HEK293 (cell line): ENCODE measurements around the gene CLASP1.

Experiments used
- CTCF ChIA-PET: fragments of 350-600 bp; formaldehyde crosslinking; extraction: SDS; loops from one replicate; lab custom pipeline; 2021; ENCODE audit warnings: antibody characterized with exemption; lab: Yijun Ruan, JAX
- POLR2A ChIA-PET: fragments of 300-600 bp; formaldehyde crosslinking; extraction: SDS; loops from one replicate; lab custom pipeline; 2020; ENCODE audit warnings: antibody characterized with exemption, inconsistent platforms; lab: Yijun Ruan, JAX
- H3K27ac ChIP-seq: fragments of 200-500 bp; sonication (Bioruptor generic); 2 replicates; pipeline ENCODE4 v1.5.1; 2014; ENCODE audit warnings: low read depth, low read length, control low read depth, inconsistent platforms; ENCODE audit errors: extremely low read depth
- H3K36me3 ChIP-seq, 2 experiments: fragments of 200-500 bp in 1 of 2; sonication (Bioruptor generic) in 1 of 2; 1 replicate in 1 of 2; 2 replicates in 1 of 2; pipeline ENCODE4 v1.5.1; 2014 to 2017; ENCODE audit warnings: inconsistent platforms in 2 of 2, low read length in 2 of 2; ENCODE audit not compliant: control insufficient read depth in 2 of 2, insufficient read depth in 1 of 2
- H3K4me1 ChIP-seq: fragments of 200-500 bp; sonication (Bioruptor generic); 2 replicates; pipeline ENCODE4 v1.5.1; 2014; ENCODE audit warnings: mild to moderate bottlenecking, low read length, inconsistent platforms; ENCODE audit not compliant: control insufficient read depth, insufficient read depth
- H3K4me3 ChIP-seq: 2 replicates; pipeline ENCODE4 v1.5.1; 2011; ENCODE audit warnings: low read depth, mild to moderate bottlenecking, control low read depth, low read length, moderate library complexity
- H3K9me3 ChIP-seq: fragments of 200-500 bp; sonication (Bioruptor generic); 2 replicates; pipeline ENCODE4 v1.5.1; 2014; ENCODE audit warnings: low read depth, low read length, inconsistent platforms; ENCODE audit not compliant: control insufficient read depth, insufficient read depth
- IKZF3 ChIP-seq: fragments of 450-650 bp; IDR thresholded peaks from 2 replicates; pipeline ENCODE4 v1.5.0; 2018; ENCODE audit warnings: missing biosample characterization, mild to moderate bottlenecking, missing genetic modification characterization, moderate library complexity
- KLF16 ChIP-seq: fragments of 450-650 bp; formaldehyde crosslinking; IDR thresholded peaks from 2 replicates; pipeline ENCODE4 v1.5.1; 2017; ENCODE audit warnings: missing biosample characterization, missing genetic modification characterization
- PRDM10 ChIP-seq: fragments of 450-650 bp; formaldehyde crosslinking; IDR thresholded peaks from 2 replicates; pipeline ENCODE4 v1.5.1; 2016; ENCODE audit warnings: missing biosample characterization, missing genetic modification characterization
- ZNF155 ChIP-seq: fragments of 450-650 bp; formaldehyde crosslinking; IDR thresholded peaks from 2 replicates; pipeline ENCODE4 v1.5.1; 2016; ENCODE audit warnings: missing biosample characterization, missing genetic modification characterization
- ZNF16 ChIP-seq: fragments of 450-650 bp; formaldehyde crosslinking; IDR thresholded peaks from 2 replicates; pipeline ENCODE4 v1.5.1; 2016; ENCODE audit warnings: low read depth, missing biosample characterization, missing genetic modification characterization
- ZNF211 ChIP-seq: fragments of 450-650 bp; formaldehyde crosslinking; IDR thresholded peaks from 2 replicates; pipeline ENCODE4 v1.5.1; 2016; ENCODE audit warnings: low read depth, missing biosample characterization, missing genetic modification characterization
- ZNF214 ChIP-seq: fragments of 450-650 bp; formaldehyde crosslinking; IDR thresholded peaks from 2 replicates; pipeline ENCODE4 v1.5.1; 2017; ENCODE audit warnings: missing biosample characterization, mild to moderate bottlenecking, missing genetic modification characterization, borderline replicate concordance
- ZNF223 ChIP-seq: fragments of 450-650 bp; formaldehyde crosslinking; IDR thresholded peaks from 2 replicates; pipeline ENCODE4 v1.5.1; 2016; ENCODE audit warnings: missing biosample characterization, missing genetic modification characterization
- ZNF354C ChIP-seq: fragments of 450-650 bp; formaldehyde crosslinking; IDR thresholded peaks from 2 replicates; pipeline ENCODE4 v1.5.1; 2016; ENCODE audit warnings: missing biosample characterization, missing genetic modification characterization, low read depth, borderline replicate concordance
- ZNF37A ChIP-seq: fragments of 450-650 bp; IDR thresholded peaks from 2 replicates; pipeline ENCODE4 v1.5.1; 2018; ENCODE audit warnings: missing biosample characterization, missing genetic modification characterization
- ZNF48 ChIP-seq: fragments of 450-650 bp; formaldehyde crosslinking; IDR thresholded peaks from 2 replicates; pipeline ENCODE4 v1.5.1; 2016; ENCODE audit warnings: missing biosample characterization, missing genetic modification characterization
- ZNF514 ChIP-seq: fragments of 450-650 bp; formaldehyde crosslinking; IDR thresholded peaks from 2 replicates; pipeline ENCODE4 v1.5.1; 2016; ENCODE audit warnings: missing biosample characterization, missing genetic modification characterization
- ZNF571 ChIP-seq: fragments of 450-650 bp; formaldehyde crosslinking; IDR thresholded peaks from 2 replicates; pipeline ENCODE4 v1.5.0; 2017; ENCODE audit warnings: missing biosample characterization, missing genetic modification characterization
- ZNF585B ChIP-seq: fragments of 450-650 bp; formaldehyde crosslinking; IDR thresholded peaks from 2 replicates; pipeline ENCODE4 v1.5.1; 2016; ENCODE audit warnings: missing biosample characterization, missing genetic modification characterization
- ZNF600 ChIP-seq: fragments of 450-650 bp; formaldehyde crosslinking; IDR thresholded peaks from 2 replicates; pipeline ENCODE4 v1.5.1; 2016; ENCODE audit warnings: missing biosample characterization, missing genetic modification characterization
- ZNF664 ChIP-seq: fragments of 450-650 bp; formaldehyde crosslinking; IDR thresholded peaks from 2 replicates; pipeline ENCODE4 v1.5.1; 2016; ENCODE audit warnings: missing biosample characterization, missing genetic modification characterization
- ZNF692 ChIP-seq: fragments of 450-650 bp; formaldehyde crosslinking; IDR thresholded peaks from 2 replicates; pipeline ENCODE4 v1.5.1; 2016; ENCODE audit warnings: missing biosample characterization, missing genetic modification characterization
- ZNF76 ChIP-seq: fragments of 450-650 bp; formaldehyde crosslinking; IDR thresholded peaks from 2 replicates; pipeline ENCODE4; 2016; ENCODE audit warnings: low read depth, missing biosample characterization, missing genetic modification characterization, borderline replicate concordance
- ZNF777 ChIP-seq: fragments of 450-650 bp; formaldehyde crosslinking; IDR thresholded peaks from 2 replicates; pipeline ENCODE4 v1.5.1; 2017; ENCODE audit warnings: missing biosample characterization, missing genetic modification characterization, borderline replicate concordance
- TF ChIP-seq, protein P1 (sequence below): fragments of 450-650 bp; formaldehyde crosslinking; IDR thresholded peaks from 2 replicates; pipeline ENCODE4; 2016; ENCODE audit warnings: missing biosample characterization, missing genetic modification characterization
- TF ChIP-seq, protein P2 (sequence below): fragments of 450-650 bp; formaldehyde crosslinking; IDR thresholded peaks from 2 replicates; pipeline ENCODE4 v1.5.1; 2016; ENCODE audit warnings: missing biosample characterization, missing genetic modification characterization, low read depth

The CLASP1 gene

DNA sequence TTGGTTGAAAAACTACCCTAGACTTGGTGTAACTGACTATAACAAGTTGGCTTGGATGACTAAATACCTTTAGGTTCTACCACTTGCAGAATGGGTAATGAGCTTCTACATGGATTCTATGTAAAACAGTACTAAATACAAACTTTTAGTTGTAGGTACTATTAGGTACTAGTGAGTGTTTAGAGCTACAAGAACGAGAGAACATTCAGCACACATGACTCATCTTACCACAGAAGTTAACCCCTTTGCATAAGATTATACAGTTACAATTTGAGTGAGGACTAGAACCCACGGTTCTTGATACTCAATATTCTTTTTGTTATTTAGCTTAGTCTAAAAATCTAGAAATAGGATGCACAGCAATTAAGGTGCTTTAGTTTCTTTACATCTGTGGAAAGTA is 262.6 kb downstream of the CLASP1 start (continued):
- TF ChIP-seq, protein P1, sequence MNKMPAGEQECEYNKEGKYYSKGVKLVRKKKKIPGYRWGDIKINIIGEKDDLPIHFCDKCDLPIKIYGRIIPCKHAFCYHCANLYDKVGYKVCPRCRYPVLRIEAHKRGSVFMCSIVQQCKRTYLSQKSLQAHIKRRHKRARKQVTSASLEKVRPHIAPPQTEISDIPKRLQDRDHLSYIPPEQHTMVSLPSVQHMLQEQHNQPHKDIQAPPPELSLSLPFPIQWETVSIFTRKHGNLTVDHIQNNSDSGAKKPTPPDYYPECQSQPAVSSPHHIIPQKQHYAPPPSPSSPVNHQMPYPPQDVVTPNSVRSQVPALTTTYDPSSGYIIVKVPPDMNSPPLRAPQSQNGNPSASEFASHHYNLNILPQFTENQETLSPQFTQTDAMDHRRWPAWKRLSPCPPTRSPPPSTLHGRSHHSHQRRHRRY (tag by site-specific recombination): no peak
- no peak for TF ChIP-seq ZNF37A (tag by site-specific recombination)
- no peak for TF ChIP-seq ZNF48
- TF ChIP-seq KLF16 (tag by site-specific recombination): no peak

GRCh38 chr2:121386102-121386501 is 263.2 kb downstream of the CLASP1 start:
- TF ChIP-seq ZNF211: no peak
- TF ChIP-seq PRDM10: no peak
- no peak for TF ChIP-seq ZNF16
- no peak for TF ChIP-seq ZNF777 (tag by site-specific recombination)
- no peak for TF ChIP-seq IKZF3 (tag by site-specific recombination)
- TF ChIP-seq ZNF664 (tag by site-specific recombination): no peak
- TF ChIP-seq, protein P2, sequence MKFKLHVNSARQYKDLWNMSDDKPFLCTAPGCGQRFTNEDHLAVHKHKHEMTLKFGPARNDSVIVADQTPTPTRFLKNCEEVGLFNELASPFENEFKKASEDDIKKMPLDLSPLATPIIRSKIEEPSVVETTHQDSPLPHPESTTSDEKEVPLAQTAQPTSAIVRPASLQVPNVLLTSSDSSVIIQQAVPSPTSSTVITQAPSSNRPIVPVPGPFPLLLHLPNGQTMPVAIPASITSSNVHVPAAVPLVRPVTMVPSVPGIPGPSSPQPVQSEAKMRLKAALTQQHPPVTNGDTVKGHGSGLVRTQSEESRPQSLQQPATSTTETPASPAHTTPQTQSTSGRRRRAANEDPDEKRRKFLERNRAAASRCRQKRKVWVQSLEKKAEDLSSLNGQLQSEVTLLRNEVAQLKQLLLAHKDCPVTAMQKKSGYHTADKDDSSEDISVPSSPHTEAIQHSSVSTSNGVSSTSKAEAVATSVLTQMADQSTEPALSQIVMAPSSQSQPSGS (tag by site-specific recombination): no peak
- no peak for TF ChIP-seq ZNF223 (tag by site-specific recombination)
- no peak for TF ChIP-seq ZNF600 (tag by site-specific recombination)
- TF ChIP-seq ZNF76 (tag by site-specific recombination): no peak
- TF ChIP-seq ZNF692 (tag by site-specific recombination): no peak
- TF ChIP-seq ZNF571 (tag by site-specific recombination): no peak
- no peak for TF ChIP-seq ZNF155
- TF ChIP-seq ZNF354C: no peak
- TF ChIP-seq ZNF585B (tag by site-specific recombination): no peak
- no peak for TF ChIP-seq ZNF514 (tag by site-specific recombination)
- TF ChIP-seq ZNF214 (tag by site-specific recombination): no peak
- Histone ChIP-seq H3K4me3 (no peak overlapping the region), H3K4me1 (no peaks in the 10 kb centered on the region), H3K36me3 (peaks cover 8 to 60% of the 10 kb centered on the region in 2 experiments), H3K9me3 (no peaks in the 10 kb centered on the region), H3K27ac (no peak overlapping the region)
- ChIA-PET POLR2A (no interaction called here), CTCF (interaction anchor here (0.6 kb wide), 1 partner anchor 127 kb away, joined by 3 read pairs; no protein-coding TSS in a partner anchor)
